ENCODE data around the gene ACBD6.

GRCh38 chr1:180440335-180440734, 62.0 kb downstream of the ACBD6 start:
- TF ChIP-seq CTCF (IDR thresholded peaks at IDR 0.05) (no peak), EZH2 (IDR thresholded peaks at IDR 0.05; ENCODE audit: borderline replicate concordance, insufficient read depth, low read depth, low read length, poor library complexity, severe bottlenecking) (no peak)

Data from B cell (primary cell).